Measurements from ENCODE around the gene ZDHHC17. TPM values are rescaled to one million over a fixed set of nuclear protein-coding genes. Genes with fewer than 3 reads are reported as not detected.
A peak's percentile ranks its signal among the peaks of the same experiment; 100 is the strongest.

The ZDHHC17 gene
- total and polyA plus RNA-seq, 2 experiments from 2014 or later: 14.0 to 30.4 TPM

- H3K27ac ChIP-seq: no peak overlapping the region
- WGBS, 2 experiments (ENCODE audit: low coverage in 1 of 2, low lambda C conversion rate in 2 of 2, missing lambda C conversion rate in 2 of 2): 97 to 100% methylated on average over 2 of the region's 2 CpGs
- peaks cover 35% of the 10 kb centered on the region for H3F3A ChIP-seq (ENCODE audit: insufficient read depth)
- no peaks in the 10 kb centered on the region for H3K36me3 ChIP-seq (ENCODE audit: low read depth)
- H3K9me2 ChIP-seq (ENCODE audit: insufficient read depth): no peaks in the 10 kb centered on the region
- in situ Hi-C loops (cut with MboI): no loop called here
- no peaks in the 10 kb centered on the region for H3K9me3 ChIP-seq (ENCODE audit: low read depth)
- H3K4me3 ChIP-seq: no peak overlapping the region
- no peaks in the 10 kb centered on the region for H3K27me3 ChIP-seq (replicated peaks; ENCODE audit: insufficient read depth)
- no peak overlapping the region for H3K4me2 ChIP-seq (ENCODE audit: unreplicated experiment)
- H3K79me2 ChIP-seq (ENCODE audit: insufficient read depth): peaks cover 96% of the 10 kb centered on the region
- H3K9ac ChIP-seq: no peak overlapping the region
- no peak for DNase-seq
- peaks cover 24% of the 10 kb centered on the region for H3K4me1 ChIP-seq (ENCODE audit: insufficient read depth)
- H2AFZ ChIP-seq: no peak overlapping the region
- H4K20me1 ChIP-seq (ENCODE audit: insufficient read depth): no peaks in the 10 kb centered on the region
- TF ChIP-seq EZH2 (IDR thresholded peaks at IDR 0.05; ENCODE audit: insufficient read depth, poor library complexity, severe bottlenecking): no peak
- no peak for TF ChIP-seq EZH2phosphoT487 (IDR thresholded peaks at IDR 0.05; ENCODE audit: insufficient read depth, low read depth)
These were observed 23.8 kb downstream of the ZDHHC17 start for GRCh38 chr12:76787689-76788088.

DNA sequence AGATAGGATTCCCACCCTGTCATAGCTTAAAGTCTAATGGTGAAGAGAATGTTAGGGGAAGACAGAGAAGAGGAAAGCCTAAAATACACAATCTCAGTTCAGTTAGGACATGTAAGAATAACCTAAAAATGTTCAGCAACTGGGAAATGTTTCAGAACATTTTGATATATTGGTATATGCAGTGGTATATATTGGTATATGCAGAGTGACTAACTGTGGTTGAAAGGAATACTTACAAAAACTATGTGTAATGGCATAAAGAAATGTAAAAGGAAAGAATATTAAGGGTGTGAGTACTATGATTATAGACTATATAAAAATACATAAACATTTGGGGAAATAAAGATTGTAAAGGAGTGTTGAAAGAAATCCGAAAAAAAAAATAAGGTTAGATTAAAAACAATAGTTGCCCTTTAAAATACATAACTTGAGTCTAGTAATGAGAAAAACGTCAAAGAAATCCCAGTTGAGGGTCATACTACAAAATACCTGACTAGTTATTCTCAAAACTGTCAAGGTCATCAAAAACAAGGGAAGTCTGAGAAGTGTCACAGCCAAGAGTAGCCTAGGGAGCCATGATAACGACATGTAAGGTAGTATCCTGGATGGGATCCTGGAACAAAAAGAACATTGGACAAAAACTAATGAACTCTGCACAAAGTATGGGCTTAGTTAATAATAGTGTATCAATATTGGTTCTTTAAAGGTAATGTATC is 25.6 kb downstream of the ZDHHC17 start:
- in situ Hi-C loops (cut with MboI): loop anchor here (10.0 kb wide), 1 partner anchor 175 kb away; no protein-coding TSS in a partner anchor
- peaks cover 19% of the 10 kb centered on the region for H3K4me1 ChIP-seq (ENCODE audit: insufficient read depth)
- H3K27me3 ChIP-seq (replicated peaks; ENCODE audit: insufficient read depth): no peaks in the 10 kb centered on the region
- H3K4me3 ChIP-seq: no peak overlapping the region
- no peaks in the 10 kb centered on the region for H3K9me2 ChIP-seq (ENCODE audit: insufficient read depth)
- H3K36me3 ChIP-seq (ENCODE audit: low read depth): no peaks in the 10 kb centered on the region
- H3K27ac ChIP-seq: no peak overlapping the region
- H3F3A ChIP-seq (ENCODE audit: insufficient read depth): peaks cover 24% of the 10 kb centered on the region
- no peak overlapping the region for H2AFZ ChIP-seq
- H3K4me2 ChIP-seq (ENCODE audit: unreplicated experiment): no peak overlapping the region
- no peak for DNase-seq
- no peaks in the 10 kb centered on the region for H4K20me1 ChIP-seq (ENCODE audit: insufficient read depth)
- peaks cover 96% of the 10 kb centered on the region for H3K79me2 ChIP-seq (ENCODE audit: insufficient read depth)
- H3K9me3 ChIP-seq (ENCODE audit: low read depth): no peaks in the 10 kb centered on the region
- TF ChIP-seq EZH2phosphoT487 (IDR thresholded peaks at IDR 0.05; ENCODE audit: insufficient read depth, low read depth) (no peak), EZH2 (IDR thresholded peaks at IDR 0.05; ENCODE audit: insufficient read depth, poor library complexity, severe bottlenecking) (no peak)
- no peak overlapping the region for H3K9ac ChIP-seq
- WGBS, 2 experiments (ENCODE audit: low coverage in 1 of 2, low lambda C conversion rate in 2 of 2, missing lambda C conversion rate in 2 of 2): 94 to 95% methylated on average over 3 of the region's 3 CpGs

GRCh38 chr12:76790564-76791552 is 26.9 kb downstream of the ZDHHC17 start:
- in situ Hi-C loops (cut with MboI): loop anchor here (10.0 kb wide), 1 partner anchor 176 kb away; no protein-coding TSS in a partner anchor

DNA sequence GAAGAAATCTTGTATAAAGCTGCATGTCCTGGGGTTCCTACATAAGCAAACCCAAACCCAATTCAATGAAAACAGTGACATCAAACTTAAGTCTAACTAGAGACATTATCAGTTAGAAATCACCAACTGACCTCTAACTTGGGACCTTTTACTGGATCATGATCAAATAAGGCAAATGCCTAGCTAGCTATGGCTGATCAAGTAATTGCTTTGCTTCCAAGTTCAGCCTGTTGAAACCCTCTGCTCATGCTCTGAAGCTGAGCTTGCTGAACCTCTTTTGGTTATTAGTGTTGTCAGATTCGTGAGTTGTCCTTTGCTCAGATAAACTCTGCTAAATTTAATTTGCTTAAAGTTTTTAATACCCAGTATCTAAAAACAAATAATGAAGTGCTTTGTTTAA is 28.9 kb downstream of the ZDHHC17 start:
- peaks cover 99% of the 10 kb centered on the region for H3K79me2 ChIP-seq (ENCODE audit: insufficient read depth)
- in situ Hi-C loops (cut with MboI): loop anchor here (10.0 kb wide), 1 partner anchor 178 kb away; no protein-coding TSS in a partner anchor

More at GRCh38 chr12:76790564-76791552, 26.9 kb downstream of the ZDHHC17 start:
- TF ChIP-seq EZH2 (IDR thresholded peaks at IDR 0.05; ENCODE audit: insufficient read depth, poor library complexity, severe bottlenecking) (no peak), EZH2phosphoT487 (IDR thresholded peaks at IDR 0.05; ENCODE audit: insufficient read depth, low read depth) (no peak)
- Histone ChIP-seq H3K4me2 (ENCODE audit: unreplicated experiment) (no peak overlapping the region), H3K9me2 (ENCODE audit: insufficient read depth) (no peaks in the 10 kb centered on the region), H3K9me3 (ENCODE audit: low read depth) (no peaks in the 10 kb centered on the region), H3K36me3 (ENCODE audit: low read depth) (no peaks in the 10 kb centered on the region), H4K20me1 (ENCODE audit: insufficient read depth) (peaks cover 3% of the 10 kb centered on the region; the same call in 1 of the 2 replicates), H3K27ac (no peak overlapping the region), H3K4me1 (ENCODE audit: insufficient read depth) (peaks cover 5% of the 10 kb centered on the region), H3K79me2 (ENCODE audit: insufficient read depth) (peaks cover 100% of the 10 kb centered on the region), H3K4me3 (no peak overlapping the region), H3K9ac (no peak overlapping the region), H3F3A (ENCODE audit: insufficient read depth) (peaks cover 12% of the 10 kb centered on the region), H3K27me3 (replicated peaks; ENCODE audit: insufficient read depth) (no peaks in the 10 kb centered on the region), H2AFZ (no peak overlapping the region)
- DNase-seq: peak; percentile 46
- WGBS, 2 experiments (ENCODE audit: low coverage in 1 of 2, low lambda C conversion rate in 2 of 2, missing lambda C conversion rate in 2 of 2): 34 to 36% methylated on average over 4 of the region's 4 CpGs

More for the DNA sequence above, 28.9 kb downstream of the ZDHHC17 start:
- Histone ChIP-seq H3K9ac (no peak overlapping the region), H3F3A (ENCODE audit: insufficient read depth) (0 out of 2 replicates have a peak, but pooled peaks cover 10% of the 10 kb centered on the region), H2AFZ (no peak overlapping the region), H3K9me3 (ENCODE audit: low read depth) (no peaks in the 10 kb centered on the region), H3K4me3 (no peak overlapping the region), H3K36me3 (ENCODE audit: low read depth) (no peaks in the 10 kb centered on the region), H3K4me2 (ENCODE audit: unreplicated experiment) (no peak overlapping the region), H3K9me2 (ENCODE audit: insufficient read depth) (no peaks in the 10 kb centered on the region), H3K4me1 (ENCODE audit: insufficient read depth) (peaks cover 3% of the 10 kb centered on the region; the same call in 1 of the 2 replicates), H4K20me1 (ENCODE audit: insufficient read depth) (peaks cover 3% of the 10 kb centered on the region; the same call in 1 of the 2 replicates), H3K27me3 (replicated peaks; ENCODE audit: insufficient read depth) (no peaks in the 10 kb centered on the region), H3K27ac (no peak overlapping the region)
- DNase-seq: no peak
- WGBS, 2 experiments (ENCODE audit: low coverage in 1 of 2, low lambda C conversion rate in 2 of 2, missing lambda C conversion rate in 2 of 2): 53 to 59% methylated on average over 1 of the region's 1 CpG
- TF ChIP-seq EZH2 (IDR thresholded peaks at IDR 0.05; ENCODE audit: insufficient read depth, poor library complexity, severe bottlenecking) (no peak), EZH2phosphoT487 (IDR thresholded peaks at IDR 0.05; ENCODE audit: insufficient read depth, low read depth) (no peak)
